Mesodermal cell (in vitro differentiated cells): ENCODE data around the gene FAM193B.
A peak's percentile ranks its signal among the peaks of the same experiment; 100 is the strongest.

ENCODE experiments used
- H3K27ac ChIP-seq: 2 replicates; pipeline ENCODE4 v1.7.0; 2013; ENCODE audit warnings: mild to moderate bottlenecking, low read depth, low read length, moderate library complexity; ENCODE audit not compliant: severe bottlenecking
- H3K36me3 ChIP-seq: 2 replicates; pipeline ENCODE4 v1.7.1; 2013; ENCODE audit warnings: mild to moderate bottlenecking, low read length, moderate library complexity; ENCODE audit not compliant: control insufficient read depth, insufficient read depth
- H3K4me1 ChIP-seq: one replicate; pipeline ENCODE4 v1.7.1; 2013; ENCODE audit warnings: mild to moderate bottlenecking, low read length; ENCODE audit not compliant: insufficient read depth, control insufficient read depth, poor library complexity, severe bottlenecking
- H3K4me3 ChIP-seq: 2 replicates; pipeline ENCODE4 v1.7.0; 2013; ENCODE audit warnings: low read length, control low read depth, mild to moderate bottlenecking; ENCODE audit not compliant: insufficient read depth, poor library complexity, severe bottlenecking; ENCODE audit errors: extremely low read depth
- H3K9me3 ChIP-seq: 2 replicates; pipeline ENCODE4 v1.7.1; 2013; ENCODE audit warnings: mild to moderate bottlenecking, low read length, moderate library complexity; ENCODE audit not compliant: control insufficient read depth
- WGBS, 2 experiments: methylation state at CpG; one replicate each; pipeline ENCODE4 v1.1.5; 2013; ENCODE audit warnings: missing lambda C conversion rate in 2 of 2; ENCODE audit not compliant: insufficient coverage in 2 of 2; 5-methylcytosine and 5-hydroxymethylcytosine counted together

FAM193B gene

GRCh38 chr5:177552839-177553455 lies 1.4 kb downstream of the FAM193B start:
- 51 to 58% methylated on average over 10 to 13 of the region's 16 CpGs for WGBS, 2 experiments
- no peak overlapping the region for H3K27ac ChIP-seq
- H3K4me1 ChIP-seq, result peaks cover 8% of the 10 kb centered on the region
- peak overlapping the region; percentile 97 for H3K4me3 ChIP-seq
- H3K36me3 ChIP-seq, result peaks cover 31% of the 10 kb centered on the region
- H3K9me3 ChIP-seq, result no peaks in the 10 kb centered on the region

DNA sequence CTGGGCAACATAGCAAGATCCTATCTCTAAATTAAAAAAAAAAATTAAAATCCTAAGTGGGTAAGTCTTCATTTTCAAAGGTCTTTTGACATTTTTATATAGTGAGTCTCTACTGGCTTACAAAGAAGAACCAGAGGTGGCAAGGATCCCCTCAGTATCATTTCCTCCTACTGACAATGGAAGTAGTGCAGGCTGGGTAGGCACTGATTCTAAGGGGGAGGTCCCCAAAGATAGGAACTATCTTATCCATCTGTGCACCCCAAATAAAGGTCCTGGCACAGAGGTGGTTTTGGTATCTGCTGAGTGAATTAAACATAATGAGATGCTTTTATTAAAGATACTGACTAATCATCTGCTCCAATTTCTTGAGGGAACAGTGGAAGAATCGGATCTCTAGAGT lies 4.2 kb downstream of the FAM193B start:
- H3K27ac ChIP-seq, result no peak overlapping the region
- H3K36me3 ChIP-seq, result peaks cover 31% of the 10 kb centered on the region
- peaks cover 23% of the 10 kb centered on the region for H3K4me1 ChIP-seq
- 100% methylated on average over 1 of the region's 1 CpG; no CpG with 5 or more reads in 1 of the 2 experiments for WGBS, 2 experiments
- no peak overlapping the region for H3K4me3 ChIP-seq
- no peaks in the 10 kb centered on the region for H3K9me3 ChIP-seq

DNA sequence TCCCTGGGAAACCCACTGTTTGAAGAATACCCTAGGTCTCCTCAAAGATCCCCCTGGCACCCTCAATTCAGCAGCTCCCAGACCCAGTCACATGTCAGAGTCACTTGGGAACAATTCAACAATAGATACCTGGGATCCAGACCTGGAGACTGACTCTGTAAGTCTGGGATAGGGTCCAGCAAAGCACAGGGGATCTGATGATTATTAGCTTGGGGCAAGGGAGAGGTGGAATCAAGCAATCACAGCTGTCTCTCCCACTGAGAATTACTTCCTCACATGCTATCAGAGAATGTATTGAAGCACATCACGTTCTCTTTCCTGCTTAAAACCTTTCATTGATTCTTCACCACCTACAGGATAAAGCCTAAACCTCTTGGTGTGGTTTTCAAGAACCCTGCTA lies 5.9 kb downstream of the FAM193B start:
- WGBS, 2 experiments, result 83 to 100% methylated on average over 1 of the region's 1 CpG
- H3K9me3 ChIP-seq, result no peaks in the 10 kb centered on the region
- peaks cover 38% of the 10 kb centered on the region for H3K36me3 ChIP-seq
- H3K4me3 ChIP-seq, result no peak overlapping the region
- H3K4me1 ChIP-seq, result peaks cover 28% of the 10 kb centered on the region
- H3K27ac ChIP-seq, result no peak overlapping the region

DNA sequence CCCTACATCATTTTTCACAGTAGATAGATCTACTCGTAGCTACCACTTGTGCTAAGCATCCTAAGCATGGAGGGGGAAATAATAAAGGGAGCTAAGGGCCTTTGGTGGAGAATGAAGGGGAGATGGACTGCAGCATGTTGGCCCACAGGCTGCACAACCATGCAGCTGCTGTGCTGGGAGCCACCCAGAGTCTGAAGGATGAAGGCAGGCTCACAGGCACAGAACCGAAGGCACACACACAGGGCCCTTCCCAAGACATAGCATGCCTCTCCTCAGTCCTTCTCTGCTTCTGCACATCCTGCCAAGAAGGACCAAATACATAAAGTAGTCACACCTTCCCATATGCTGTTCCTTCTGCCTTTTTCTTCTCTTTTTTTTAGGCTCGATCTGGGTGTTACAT lies 6.6 kb downstream of the FAM193B start:
- Histone ChIP-seq H3K9me3 (no peaks in the 10 kb centered on the region), H3K27ac (no peak overlapping the region), H3K4me1 (peaks cover 24% of the 10 kb centered on the region), H3K4me3 (no peak overlapping the region), H3K36me3 (peaks cover 43% of the 10 kb centered on the region)
- WGBS, 2 experiments, result 94 to 100% methylated on average over 2 of the region's 3 CpGs

DNA sequence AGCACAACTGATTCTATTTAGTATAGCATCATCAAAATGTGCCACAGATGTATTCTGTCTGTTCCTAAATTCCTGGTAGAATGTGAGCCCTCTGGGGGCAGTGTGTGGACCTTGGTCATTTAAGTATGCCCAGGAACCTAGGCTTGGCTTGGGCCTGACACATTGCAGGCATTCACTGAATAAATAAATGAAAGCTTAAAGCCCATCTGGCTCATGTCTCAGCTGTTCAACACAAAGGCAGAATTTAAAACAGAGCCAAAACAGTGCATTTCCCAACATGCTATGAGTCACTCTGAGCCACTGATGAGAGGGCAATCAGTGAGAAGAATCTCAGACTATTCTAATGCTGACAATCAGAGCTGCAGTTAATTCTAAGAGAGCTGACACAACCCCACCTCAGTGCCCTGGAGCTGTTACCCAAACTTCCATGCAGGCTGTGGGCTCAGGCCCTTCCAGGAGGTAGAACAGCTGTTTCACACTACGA lies 8.1 kb downstream of the FAM193B start:
- WGBS, 2 experiments, result no CpG with 5 or more reads among the region's 1 CpG
- H3K27ac ChIP-seq, result peak overlapping the region; percentile 94
- peaks cover 22% of the 10 kb centered on the region for H3K4me1 ChIP-seq
- no peaks in the 10 kb centered on the region for H3K9me3 ChIP-seq
- no peak overlapping the region for H3K4me3 ChIP-seq
- peaks cover 42% of the 10 kb centered on the region for H3K36me3 ChIP-seq

- peak overlapping the region; percentile 94 for H3K27ac ChIP-seq
- peaks cover 23% of the 10 kb centered on the region for H3K4me1 ChIP-seq
- no peak overlapping the region for H3K4me3 ChIP-seq
- peaks cover 40% of the 10 kb centered on the region for H3K36me3 ChIP-seq
- 94 to 96% methylated on average over 3 to 4 of the region's 4 CpGs for WGBS, 2 experiments
- H3K9me3 ChIP-seq, result no peaks in the 10 kb centered on the region
Observed at GRCh38 chr5:177545487-177546257, 8.7 kb downstream of the FAM193B start.

- H3K27ac ChIP-seq, result no peak overlapping the region
- peaks cover 56% of the 10 kb centered on the region for H3K36me3 ChIP-seq
- H3K9me3 ChIP-seq, result no peaks in the 10 kb centered on the region
- peaks cover 38% of the 10 kb centered on the region for H3K4me1 ChIP-seq
- 96 to 100% methylated on average over 2 to 4 of the region's 4 CpGs for WGBS, 2 experiments
- H3K4me3 ChIP-seq, result no peak overlapping the region
Observed at GRCh38 chr5:177542816-177543465, 11.4 kb downstream of the FAM193B start.

GRCh38 chr5:177540438-177540837 lies 13.9 kb downstream of the FAM193B start:
- H3K9me3 ChIP-seq, result no peaks in the 10 kb centered on the region
- H3K4me3 ChIP-seq, result no peak overlapping the region
- H3K36me3 ChIP-seq, result peaks cover 78% of the 10 kb centered on the region
- no peak overlapping the region for H3K27ac ChIP-seq
- 88 to 100% methylated on average over 2 of the region's 3 CpGs for WGBS, 2 experiments
- H3K4me1 ChIP-seq, result peaks cover 22% of the 10 kb centered on the region

- Histone ChIP-seq H3K36me3 (peaks cover 83% of the 10 kb centered on the region), H3K4me3 (no peak overlapping the region), H3K27ac (no peak overlapping the region), H3K4me1 (peaks cover 17% of the 10 kb centered on the region), H3K9me3 (no peaks in the 10 kb centered on the region)
- 93 to 100% methylated on average over 2 of the region's 2 CpGs for WGBS, 2 experiments
Observed at GRCh38 chr5:177539411-177539810, 15.0 kb downstream of the FAM193B start.

DNA sequence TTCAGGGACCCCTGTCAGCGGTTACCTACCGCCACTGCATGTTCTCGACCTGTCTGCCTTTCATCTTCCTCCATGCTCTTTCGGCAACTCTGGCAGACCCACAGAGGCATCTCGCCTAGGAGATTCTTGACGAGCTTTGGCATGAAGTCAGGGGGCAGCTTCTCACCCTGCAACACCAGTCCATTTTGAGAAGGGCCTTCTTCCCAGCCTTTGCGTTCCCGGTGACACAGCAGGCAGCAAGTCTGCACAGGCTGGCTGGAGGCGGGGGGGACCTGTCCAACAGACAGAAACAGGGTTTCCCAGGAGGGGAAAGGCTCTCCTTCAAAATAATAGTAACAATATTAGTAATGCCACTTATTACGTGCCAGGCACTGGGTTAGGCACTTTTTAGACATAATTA lies 15.5 kb downstream of the FAM193B start:
- Histone ChIP-seq H3K4me3 (no peak overlapping the region), H3K9me3 (no peaks in the 10 kb centered on the region), H3K27ac (no peak overlapping the region), H3K36me3 (peaks cover 82% of the 10 kb centered on the region), H3K4me1 (peaks cover 17% of the 10 kb centered on the region)
- WGBS, 2 experiments, result 96 to 97% methylated on average over 5 to 6 of the region's 10 CpGs
